Skeletal muscle cell (primary cell): ENCODE results near the gene ELANE.
"Not testable (repeated sequence)": the region's sequence is repeated elsewhere in the genome, so short reads cannot be mapped to it uniquely, and the experiment has no call there.

Experiments used
- DNase-seq: peaks from one replicate; pipeline ENCODE4 v3.0.0-alpha.2; 2010; ENCODE audit warnings: low read depth
- H3K4me3 ChIP-seq: 2 replicates; pipeline ENCODE4 v1.5.1; 2011; ENCODE audit warnings: low read depth, mild to moderate bottlenecking, control low read depth, low read length, moderate library complexity

The ELANE gene

DNA sequence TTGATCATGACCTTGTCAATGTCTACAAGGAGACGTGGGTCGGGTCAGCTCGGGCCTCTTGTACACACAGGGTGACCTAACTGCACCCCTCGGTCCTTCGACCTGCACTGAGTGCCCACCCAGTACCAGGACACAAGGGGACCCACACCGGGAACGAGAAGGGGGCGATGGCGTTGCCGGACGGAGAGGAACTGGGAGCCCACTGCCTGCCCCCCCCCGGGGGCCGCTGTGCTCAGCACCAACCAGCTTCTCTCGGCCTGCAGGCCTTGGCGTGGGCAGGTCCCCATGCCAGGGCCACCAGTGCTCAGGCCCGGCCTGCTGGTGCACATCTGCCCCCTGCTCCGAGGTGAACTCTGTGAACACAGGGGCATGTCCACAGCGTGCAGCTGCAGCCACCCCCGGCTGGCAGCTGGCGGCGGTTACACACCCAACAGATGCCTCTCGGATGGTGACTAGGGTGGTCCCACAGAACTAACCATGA is 21.5 kb downstream of the ELANE start:
- no peak for DNase-seq
- no peak overlapping the region for H3K4me3 ChIP-seq

DNA sequence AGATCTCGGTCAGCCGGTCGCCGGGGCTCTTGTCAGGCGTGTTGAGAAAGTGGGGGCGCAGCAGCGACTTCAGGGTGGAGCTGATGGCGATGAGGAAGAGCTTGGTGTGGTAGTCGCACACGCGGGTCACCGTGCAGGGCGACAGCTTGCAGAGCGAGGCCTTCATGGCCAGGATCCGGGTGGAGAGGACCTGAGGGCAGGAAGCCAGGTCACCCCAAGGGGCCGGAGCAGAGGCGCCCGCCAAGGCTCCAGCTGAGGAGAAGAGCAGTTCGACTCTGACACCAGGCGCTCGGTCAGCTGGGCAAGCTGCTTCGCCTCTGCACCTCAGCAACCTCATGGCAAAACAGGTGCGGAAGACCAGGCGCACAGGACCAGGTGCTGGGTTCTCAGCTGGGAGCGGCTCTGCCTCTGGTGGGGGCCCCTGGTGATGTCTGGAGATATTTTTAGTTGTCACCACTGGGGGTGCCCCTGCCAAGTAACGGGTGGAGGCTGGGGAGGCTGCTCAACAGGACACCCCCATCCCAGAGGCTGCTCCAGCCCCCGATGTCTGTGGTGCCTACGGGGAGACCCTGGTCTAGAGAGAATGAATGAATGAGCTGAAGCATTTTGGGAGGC is 23.3 kb downstream of the ELANE start:
- DNase-seq, result no peak
- no peak overlapping the region for H3K4me3 ChIP-seq

GRCh38 chr19:876089-876488 is 24.0 kb downstream of the ELANE start:
- no peak for DNase-seq

DNA sequence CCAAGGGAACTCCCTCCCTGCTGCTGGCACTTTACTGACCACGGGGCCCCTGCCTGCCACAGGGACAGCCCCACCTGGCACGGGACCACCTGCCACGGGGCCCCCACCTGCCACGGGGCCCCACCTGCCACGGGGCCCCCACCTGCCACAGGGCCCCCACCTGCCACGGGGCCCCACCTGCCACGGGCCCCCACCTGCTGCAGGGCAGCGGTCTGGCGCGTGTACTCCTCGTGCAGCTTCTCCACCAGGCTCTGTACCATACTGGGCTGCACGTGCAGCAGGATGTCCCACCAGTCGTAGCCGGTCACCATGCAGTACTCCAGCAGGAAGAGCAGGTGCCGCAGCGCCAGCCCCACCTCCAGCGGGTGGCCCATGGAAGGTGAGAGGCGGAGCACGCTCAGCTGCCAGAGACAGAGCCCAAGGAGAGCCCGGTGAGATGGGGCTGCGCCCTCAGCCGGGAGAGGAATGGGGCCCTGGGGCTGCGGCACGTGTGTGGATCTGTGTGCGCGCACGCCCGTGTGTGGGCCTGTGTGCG is 24.7 kb downstream of the ELANE start:
- no peak overlapping the region for H3K4me3 ChIP-seq
- DNase-seq, result no peak

More at GRCh38 chr19:876089-876488, 24.0 kb downstream of the ELANE start:
- H3K4me3 ChIP-seq, result no peak overlapping the region

DNA sequence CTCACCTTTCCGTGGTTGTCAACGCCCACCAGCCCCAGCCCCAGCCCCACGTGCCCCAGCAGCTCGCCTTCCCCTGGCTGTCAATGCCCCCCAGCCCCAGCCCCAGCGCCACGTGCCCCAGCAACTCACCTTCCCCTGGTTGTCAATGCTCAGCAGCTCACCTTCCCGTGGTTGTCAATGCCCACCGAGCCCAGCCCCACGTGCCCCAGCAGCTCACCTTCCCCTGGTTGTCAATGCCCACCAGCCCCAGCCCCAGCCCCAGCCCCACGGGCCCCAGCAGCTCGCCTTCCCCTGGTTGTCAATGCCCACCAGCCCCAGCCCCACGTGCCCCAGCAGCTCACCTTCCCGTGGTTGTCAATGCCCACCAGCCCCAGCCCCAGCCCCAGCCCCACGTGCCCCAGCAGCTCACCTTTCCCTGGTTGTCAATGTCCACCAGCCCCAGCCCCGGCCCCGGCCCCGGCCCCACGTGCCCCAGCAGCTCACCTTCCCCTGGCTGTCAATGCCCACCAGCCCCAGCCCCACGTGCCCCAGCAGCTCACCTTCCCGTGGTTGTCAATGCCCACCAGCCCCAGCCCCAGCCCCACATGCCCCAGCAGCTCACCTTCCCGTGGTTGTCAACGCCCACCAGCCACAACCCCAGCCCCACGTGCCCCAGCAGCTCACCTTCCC is 26.0 kb downstream of the ELANE start:
- not testable (repeated sequence) for H3K4me3 ChIP-seq, DNase-seq

- H3K4me3 ChIP-seq, DNase-seq: not testable (repeated sequence)
Measured at GRCh38 chr19:878751-879561, 26.9 kb downstream of the ELANE start.

GRCh38 chr19:879711-880438 is 27.8 kb downstream of the ELANE start:
- no peak overlapping the region for H3K4me3 ChIP-seq
- no peak for DNase-seq

- H3K4me3 ChIP-seq, result no peak overlapping the region
- DNase-seq, result no peak
Measured at GRCh38 chr19:881385-882071, 29.4 kb downstream of the ELANE start.

DNA sequence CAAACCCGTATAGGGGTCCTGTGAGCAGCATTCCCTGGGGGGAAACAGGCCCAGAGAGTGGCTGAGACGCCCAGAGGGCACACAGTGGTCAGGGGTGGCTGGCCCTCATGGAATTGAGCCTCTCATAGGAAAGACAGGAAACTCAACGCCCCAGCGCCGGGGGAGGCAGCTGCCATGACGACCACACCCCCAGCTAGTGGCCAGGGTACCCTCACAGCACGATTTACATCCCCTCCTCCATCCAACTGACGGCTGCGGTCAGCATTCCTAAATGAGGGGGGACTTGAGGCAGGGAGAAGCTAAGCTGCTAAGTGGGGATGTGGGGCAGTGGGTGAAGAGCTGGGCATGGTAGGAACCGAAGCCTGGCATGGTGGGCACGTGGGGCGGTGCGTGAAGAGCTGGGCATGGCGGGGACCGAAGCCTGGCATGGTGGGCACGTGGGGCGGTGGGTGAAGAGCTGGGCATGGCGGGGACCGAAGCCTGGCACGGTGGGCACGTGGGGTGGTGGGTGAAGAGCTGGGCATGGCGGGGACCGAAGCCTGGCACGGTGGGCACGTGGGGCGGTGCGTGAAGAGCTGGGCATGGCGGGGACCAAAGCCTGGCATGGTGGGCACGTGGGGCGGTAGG is 30.9 kb downstream of the ELANE start:
- no peak overlapping the region for H3K4me3 ChIP-seq
- no peak for DNase-seq

DNA sequence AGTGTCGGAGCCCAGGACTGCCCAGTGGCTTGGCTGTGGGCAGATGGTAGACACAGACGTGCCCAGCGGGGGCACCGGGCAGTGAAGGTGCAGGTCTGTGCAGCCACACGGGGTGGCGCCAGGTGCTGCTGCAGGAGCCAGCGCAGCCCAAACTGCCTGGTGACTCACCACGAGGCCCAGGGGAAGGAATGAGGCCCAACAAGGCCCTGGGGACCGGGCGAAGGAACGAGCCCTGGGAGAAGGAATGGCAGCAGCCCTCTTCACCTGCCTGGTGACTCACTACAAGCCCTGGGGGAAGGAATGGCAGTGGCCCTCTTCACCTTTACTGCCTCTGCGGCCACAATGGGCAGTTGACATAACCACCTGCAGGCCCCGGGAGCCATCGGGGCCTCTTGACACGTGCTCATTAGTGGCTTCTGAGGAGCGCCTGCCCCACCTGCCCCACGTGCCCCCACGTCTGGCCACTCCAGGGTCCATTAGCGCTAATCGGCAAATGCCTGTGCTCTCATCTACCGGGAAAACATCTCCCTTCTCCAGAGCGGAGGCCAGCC is 31.6 kb downstream of the ELANE start:
- no peak overlapping the region for H3K4me3 ChIP-seq
- DNase-seq, result no peak

DNA sequence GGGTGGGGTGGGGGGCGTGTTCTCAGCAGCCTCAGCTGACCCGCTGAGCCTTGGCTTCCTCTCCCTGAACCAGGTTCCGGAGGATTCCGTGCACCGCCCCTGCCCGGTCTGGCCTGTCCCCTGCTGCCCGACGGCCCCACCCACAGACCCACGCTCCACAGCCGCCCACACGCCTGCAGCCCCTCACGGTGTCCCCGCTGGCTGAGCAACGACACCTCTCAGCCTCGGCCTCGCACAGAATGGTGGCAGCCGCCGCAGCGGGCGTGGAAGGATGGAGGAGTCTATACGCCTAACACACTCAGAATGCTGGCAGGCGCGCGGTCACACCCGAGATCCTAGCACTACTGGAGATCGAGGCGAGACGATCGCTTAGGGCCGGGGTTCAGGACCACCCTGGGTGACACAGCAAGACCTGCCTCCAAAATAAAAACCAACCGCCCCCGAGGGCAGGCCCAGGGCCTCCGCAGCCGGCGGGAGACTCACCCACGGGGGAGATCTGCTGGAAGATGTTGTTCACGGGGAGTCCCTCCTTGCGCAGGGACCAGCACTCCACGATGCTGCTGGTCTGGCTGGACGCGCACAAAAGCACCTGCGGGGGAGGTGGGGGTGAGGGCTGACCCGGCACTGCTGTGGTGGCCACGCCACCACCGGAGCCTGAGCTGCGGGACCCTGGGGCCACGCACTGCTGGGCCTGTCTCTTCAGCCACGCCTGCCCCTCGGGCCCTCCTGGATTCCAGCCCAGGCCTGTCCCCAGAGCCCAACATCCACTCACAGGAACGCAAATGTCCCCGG is 32.5 kb downstream of the ELANE start:
- no peak for DNase-seq
- H3K4me3 ChIP-seq, result no peak overlapping the region

DNA sequence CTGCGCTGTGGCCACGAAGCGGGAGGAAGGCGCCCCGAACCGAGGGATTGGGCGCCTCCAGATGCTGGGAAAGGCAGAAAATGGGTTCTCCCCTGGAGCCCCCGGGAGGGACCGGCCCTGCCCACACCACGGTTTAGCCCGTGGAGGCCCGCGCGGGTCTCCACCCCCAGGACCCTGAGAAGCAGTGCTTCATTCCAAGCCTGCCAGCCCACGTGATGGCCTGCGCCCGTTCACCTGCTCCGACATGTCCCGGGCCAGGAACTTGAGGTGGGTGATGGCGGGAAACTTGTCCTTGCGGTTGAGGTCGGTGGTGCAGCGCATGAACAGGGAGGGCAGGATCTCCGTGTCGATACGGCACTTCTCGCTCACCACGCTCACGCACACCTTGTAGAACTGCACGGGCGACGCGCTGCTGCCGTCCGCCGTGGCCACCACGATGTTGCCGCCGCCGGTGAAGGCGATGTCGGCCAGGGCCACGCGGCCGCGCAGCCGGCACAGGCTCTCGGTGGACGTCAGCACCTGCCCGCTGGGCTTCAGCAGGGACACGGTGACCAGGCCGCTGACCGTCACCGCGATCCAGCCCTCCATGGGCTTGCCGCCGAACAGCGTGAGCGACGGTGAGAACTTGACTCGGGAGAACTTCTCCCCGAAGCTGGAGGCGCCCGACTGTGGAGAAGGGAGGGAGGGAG is 33.6 kb downstream of the ELANE start:
- no peak for DNase-seq
- no peak overlapping the region for H3K4me3 ChIP-seq

GRCh38 chr19:887072-887471 is 35.0 kb downstream of the ELANE start:
- H3K4me3 ChIP-seq, result no peak overlapping the region
- no peak for DNase-seq

GRCh38 chr19:887599-887998 is 35.5 kb downstream of the ELANE start:
- no peak overlapping the region for H3K4me3 ChIP-seq
- DNase-seq, result no peak

- no peak overlapping the region for H3K4me3 ChIP-seq
- no peak for DNase-seq
Measured at GRCh38 chr19:888581-889385, 36.7 kb downstream of the ELANE start.

- no peak for DNase-seq
- H3K4me3 ChIP-seq, result no peak overlapping the region
Measured at GRCh38 chr19:889662-890295, 37.7 kb downstream of the ELANE start.
